SH-SY5Y (cell line): ENCODE results near the gene CFAP68.

ENCODE experiments used
- GATA2 ChIP-seq: IDR thresholded peaks from 2 replicates; pipeline ENCODE4 v1.6.1; 2011; ENCODE audit warnings: mild to moderate bottlenecking, low read depth, low read length
- GATA3 ChIP-seq: IDR thresholded peaks from 2 replicates; pipeline ENCODE4 v1.6.1; 2011; ENCODE audit warnings: low read depth, mild to moderate bottlenecking, low read length, moderate library complexity

GRCh38 chr11:111835665-111836064, 43.7 kb upstream of the CFAP68 start:
- TF ChIP-seq GATA2 = no peak
- no peak for TF ChIP-seq GATA3
